HCT116 (cell line): Measurements from ENCODE around the gene EML4.

Experiments used
- CTCF ChIP-seq, 3 experiments: fragments of 200-600 bp in 1 of 3; sonication (generic) in 1 of 3; IDR thresholded peaks in 2 of 3; conservative IDR thresholded peaks in 1 of 3; 2 replicates each; pipeline ENCODE4 v1.5.1; 2012 to 2017; ENCODE audit warnings: low read depth in 2 of 3, low read length in 2 of 3, antibody characterized with exemption in 1 of 3, borderline replicate concordance in 1 of 3, control low read depth in 1 of 3, mild to moderate bottlenecking in 1 of 3, mixed read lengths in 1 of 3, mixed run types in 1 of 3, moderate library complexity in 1 of 3; ENCODE audit not compliant: insufficient read depth in 1 of 3
- EZH2 ChIP-seq: fragments of 200-600 bp; sonication (generic); IDR thresholded peaks from 2 replicates; pipeline ENCODE4 v1.6.1; 2017; ENCODE audit warnings: antibody characterized with exemption, mixed run types
- POLR2A ChIP-seq: IDR thresholded peaks from 2 replicates; pipeline ENCODE4 v1.7.0; 2011; ENCODE audit warnings: borderline replicate concordance; ENCODE audit not compliant: insufficient read depth, insufficient read length; ENCODE audit errors: extremely low read depth
- SIN3A ChIP-seq: IDR thresholded peaks from 2 replicates; pipeline ENCODE4 v1.6.1; 2012; ENCODE audit warnings: low read depth
- YY1 ChIP-seq: IDR thresholded peaks from 2 replicates; pipeline ENCODE4 v1.6.1; 2011; ENCODE audit warnings: low read length, low read depth, moderate library complexity, mild to moderate bottlenecking; ENCODE audit not compliant: insufficient replicate concordance; ENCODE audit errors: extremely low read depth

GRCh38 chr2:42312106-42312505 lies 143.0 kb downstream of the EML4 start:
- TF ChIP-seq CTCF (IDR thresholded peaks at IDR 0.05 in 2 of 3, conservative IDR thresholded peaks at IDR 0.05 in 1 of 3; ENCODE audit: borderline replicate concordance in 1 of 3, insufficient read depth in 1 of 3, low read depth in 2 of 3, low read length in 2 of 3) (no peak), POLR2A (no peak), YY1 (no peak), SIN3A (no peak), EZH2 (no peak)
